Activated CD8-positive, alpha-beta memory T cell treated with anti-CD3 and anti-CD28 coated beads for 24 hours (primary cell): ENCODE data around the gene UPK3BL2.
"Not testable (repeated sequence)": the region's sequence is repeated elsewhere in the genome, so short reads cannot be mapped to it uniquely, and the experiment has no call there.

ENCODE experiments used
- DNase-seq: peaks from one replicate; pipeline ENCODE4 v3.0.0-alpha.2; 2020

The UPK3BL2 gene

GRCh38 chr7:102543596-102543995, at the start of gene UPK3BL2:
Gene UPK3BL2 (minus strand): TSS chr7:102543696. CDS start chr7:102543636, 60 bp downstream.
- DNase-seq, result not testable (repeated sequence)

GRCh38 chr7:102592477-102593019, 49.1 kb upstream of the UPK3BL2 start:
- peak; percentile 79 for DNase-seq

- not testable (repeated sequence) for DNase-seq
Observed at GRCh38 chr7:102589857-102590256, 46.4 kb upstream of the UPK3BL2 start.

DNA sequence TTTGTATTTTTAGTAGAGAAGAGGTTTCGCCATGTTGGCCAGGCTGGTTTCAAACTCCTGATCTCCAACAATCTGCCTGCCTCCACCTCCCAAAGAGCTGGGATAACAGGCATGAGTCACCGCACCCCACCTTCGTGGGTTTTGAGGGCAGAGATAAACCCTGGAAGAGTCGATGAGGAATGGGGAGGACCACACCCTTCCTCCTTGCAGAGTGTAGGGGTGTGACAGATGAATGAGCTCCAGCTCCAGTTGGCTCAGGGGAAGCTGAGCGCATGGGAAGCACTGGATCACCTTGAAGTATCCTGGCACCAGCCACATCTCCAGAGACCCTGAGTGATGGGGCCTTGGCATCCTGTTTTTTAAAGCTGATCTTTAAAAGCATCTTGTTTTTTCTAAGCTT, 40.0 kb upstream of the UPK3BL2 start:
- DNase-seq, result not testable (repeated sequence)

GRCh38 chr7:102581722-102582121, 38.2 kb upstream of the UPK3BL2 start:
- not testable (repeated sequence) for DNase-seq

DNA sequence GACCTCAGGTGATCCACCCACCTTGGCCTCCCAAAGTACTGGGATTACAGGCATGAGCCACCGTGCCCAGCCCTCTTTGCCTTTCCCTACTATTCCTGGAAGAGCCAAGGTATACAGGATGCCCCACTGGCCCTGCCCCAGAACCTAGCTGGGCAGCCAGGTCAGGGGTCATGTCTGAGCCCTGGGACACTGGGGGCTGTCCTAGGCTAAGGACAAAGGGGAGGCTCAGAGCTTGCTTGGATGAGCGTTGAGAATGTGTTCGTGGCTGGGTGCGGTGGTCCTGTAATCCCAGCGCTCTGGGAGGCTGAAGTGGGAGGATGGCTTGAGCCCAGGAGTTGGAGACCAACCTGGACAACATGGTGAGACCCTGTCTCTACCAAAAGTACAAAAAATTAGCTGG, 35.0 kb upstream of the UPK3BL2 start:
- DNase-seq, result peak; percentile 58

DNA sequence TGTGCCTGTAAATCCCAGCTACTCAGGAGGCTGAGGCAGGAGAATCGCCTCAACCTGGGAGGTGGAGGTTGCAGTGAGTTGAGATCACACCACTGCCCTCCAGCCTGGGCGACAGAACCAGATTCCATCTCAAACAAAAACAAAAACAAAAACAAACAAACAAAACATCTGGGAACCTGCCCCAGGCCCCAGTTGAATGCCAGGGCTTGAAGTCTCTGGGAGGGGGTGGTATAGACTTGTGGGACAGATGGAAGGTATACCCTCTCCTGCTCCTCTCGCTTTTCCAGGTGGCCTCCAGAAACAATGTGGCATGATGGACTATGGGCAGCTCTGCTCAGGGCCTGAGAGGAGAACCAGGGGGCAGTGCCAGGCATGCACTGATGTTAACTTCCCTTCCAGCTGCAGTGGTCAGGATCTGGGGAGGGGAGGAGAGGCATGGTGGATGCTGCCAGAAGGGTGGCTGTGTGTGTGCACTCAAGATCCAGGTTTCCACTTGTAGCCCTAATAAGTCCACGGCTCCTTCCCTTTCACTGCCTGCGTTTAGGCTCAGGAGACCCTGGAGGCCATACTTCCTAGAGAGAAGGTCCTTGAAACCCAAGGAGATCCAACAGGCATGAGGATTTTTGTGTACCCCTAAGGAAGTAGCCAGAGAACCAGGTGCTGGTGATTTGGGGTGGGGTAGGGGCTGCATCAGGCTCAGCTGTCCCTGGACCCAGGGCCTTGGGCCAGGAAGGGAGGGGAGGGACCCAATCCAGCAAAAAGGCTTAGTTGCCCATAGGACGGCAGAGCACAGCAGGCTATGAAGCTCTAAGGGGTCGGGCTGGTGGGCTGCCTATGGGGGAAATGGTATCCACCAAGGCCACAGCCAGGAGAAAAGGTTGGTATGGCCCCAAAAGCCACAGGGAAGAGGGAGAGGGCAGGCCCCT, 34.1 kb upstream of the UPK3BL2 start:
- peak; percentile 52 for DNase-seq

- DNase-seq, result not testable (repeated sequence)
Observed at GRCh38 chr7:102576363-102576762, 32.9 kb upstream of the UPK3BL2 start.

DNA sequence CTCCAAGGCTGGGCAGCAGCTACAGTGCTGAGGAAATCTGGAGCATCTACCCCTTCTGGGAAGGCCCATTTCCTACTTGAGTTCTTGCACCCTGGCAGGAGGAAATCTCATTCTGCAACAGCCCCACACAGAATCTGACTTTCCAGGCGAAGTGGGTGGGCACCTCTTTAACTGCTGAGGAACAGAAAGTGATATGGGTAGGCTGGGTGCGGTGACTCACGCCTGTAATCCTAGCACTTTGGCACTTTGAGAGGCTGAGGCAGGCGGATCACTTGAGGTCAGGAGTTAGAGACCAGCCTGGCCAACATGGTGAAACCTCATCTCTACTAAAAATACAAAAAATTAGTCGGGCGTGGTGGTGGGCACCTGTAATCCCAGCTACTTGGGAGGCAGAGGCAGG, 31.1 kb upstream of the UPK3BL2 start:
- DNase-seq, result not testable (repeated sequence)

- DNase-seq, result peak; percentile 100
Observed at GRCh38 chr7:102572261-102573239, 29.1 kb upstream of the UPK3BL2 start, which contains the start of gene POLR2J3. Gene POLR2J3 (minus strand): TSS chr7:102572583. CDS start chr7:102572521, 62 bp downstream.

- DNase-seq, result not testable (repeated sequence)
Observed at GRCh38 chr7:102568620-102569019, 25.1 kb upstream of the UPK3BL2 start.

GRCh38 chr7:102550808-102551422, 7.4 kb upstream of the UPK3BL2 start, which contains the start of gene SPDYE2:
Gene SPDYE2 (plus strand): TSS chr7:102551226. CDS start chr7:102553256, 2,030 bp downstream.
- DNase-seq, result not testable (repeated sequence)

GRCh38 chr7:102546353-102546752, 2.9 kb upstream of the UPK3BL2 start:
- DNase-seq, result not testable (repeated sequence)

DNA sequence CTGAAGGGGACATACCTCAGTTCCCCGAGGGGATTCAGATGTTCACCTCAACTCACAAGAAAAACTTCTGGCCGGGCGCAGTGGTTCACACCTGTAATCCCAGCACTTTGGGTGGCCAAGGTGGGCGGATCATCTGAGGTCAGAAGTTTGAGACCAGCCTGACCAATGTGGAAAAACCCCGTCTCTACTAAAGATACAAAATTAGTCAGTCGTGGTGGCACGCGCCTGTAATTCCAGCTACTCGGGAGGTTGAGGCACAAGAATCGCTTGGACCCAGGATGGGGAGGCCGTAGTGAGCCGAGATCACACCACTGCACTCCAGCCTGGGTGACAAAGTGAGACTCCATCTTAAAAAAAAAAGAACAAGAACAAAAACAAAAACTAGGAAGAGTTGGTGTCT, 1.8 kb upstream of the UPK3BL2 start:
- not testable (repeated sequence) for DNase-seq

GRCh38 chr7:102544372-102544771, 876 bp upstream of the UPK3BL2 start:
- not testable (repeated sequence) for DNase-seq

DNA sequence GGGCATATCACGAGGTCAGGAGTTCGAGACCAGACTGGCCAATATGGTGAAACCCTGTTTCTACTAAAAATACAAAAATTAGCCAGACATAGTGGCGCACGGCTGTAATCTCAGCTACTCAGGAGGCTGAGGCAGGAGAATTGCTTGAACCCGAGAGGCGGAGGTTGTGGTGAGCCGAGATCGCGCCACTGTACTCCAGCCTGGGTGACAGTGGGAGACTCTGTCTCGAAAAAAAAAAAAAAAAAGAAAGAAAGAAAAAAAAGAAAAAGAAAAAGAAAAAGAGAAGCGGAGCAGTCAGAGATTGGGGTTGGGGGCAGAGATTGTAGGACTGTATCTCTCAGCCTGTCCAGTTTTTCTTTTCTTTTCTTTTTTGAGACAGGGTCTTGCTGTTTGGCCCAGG, 725 bp downstream of the UPK3BL2 start:
- not testable (repeated sequence) for DNase-seq

- not testable (repeated sequence) for DNase-seq
Observed at GRCh38 chr7:102542083-102542482, 1.4 kb downstream of the UPK3BL2 start.

- DNase-seq, result not testable (repeated sequence)
Observed at GRCh38 chr7:102540604-102541003, 2.9 kb downstream of the UPK3BL2 start.

- DNase-seq, result not testable (repeated sequence)
Observed at GRCh38 chr7:102535062-102535615, 8.4 kb downstream of the UPK3BL2 start.

GRCh38 chr7:102532127-102532526, 11.4 kb downstream of the UPK3BL2 start:
- peak; percentile 47 for DNase-seq

DNA sequence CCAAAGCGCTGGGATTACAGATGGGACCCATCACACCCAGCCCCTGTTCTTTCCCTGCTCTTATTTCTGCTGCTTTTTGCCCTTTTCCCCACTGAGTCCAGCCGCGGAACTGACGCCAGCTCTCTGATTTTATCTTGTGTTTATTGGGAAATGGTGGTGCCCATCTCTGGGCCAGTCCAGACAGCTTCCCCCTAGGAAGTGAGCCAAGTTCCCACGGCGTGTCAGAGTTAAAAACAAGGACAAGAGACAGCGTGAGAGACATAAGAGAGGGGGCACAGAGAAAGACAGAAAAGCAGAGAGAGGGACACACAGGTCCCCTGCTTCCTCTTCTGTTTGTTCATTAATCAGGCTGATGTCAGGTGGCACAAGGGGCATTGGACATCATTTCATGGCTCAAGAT, 11.9 kb downstream of the UPK3BL2 start:
- DNase-seq, result not testable (repeated sequence)
